Measurements from ENCODE around the gene SPG11. TPM values are rescaled to one million over a fixed set of nuclear protein-coding genes. Genes with fewer than 3 reads are reported as not detected.
A peak's percentile ranks its signal among the peaks of the same experiment; 100 is the strongest.
"Not testable (repeated sequence)": the region's sequence is repeated elsewhere in the genome, so short reads cannot be mapped to it uniquely, and the experiment has no call there.

SPG11 gene
- total RNA-seq, 5 donors from 2014 or later (not counting 1 experiment from before 2014, with no cell fraction given), result 108 to 124 (median 118) TPM

DNA sequence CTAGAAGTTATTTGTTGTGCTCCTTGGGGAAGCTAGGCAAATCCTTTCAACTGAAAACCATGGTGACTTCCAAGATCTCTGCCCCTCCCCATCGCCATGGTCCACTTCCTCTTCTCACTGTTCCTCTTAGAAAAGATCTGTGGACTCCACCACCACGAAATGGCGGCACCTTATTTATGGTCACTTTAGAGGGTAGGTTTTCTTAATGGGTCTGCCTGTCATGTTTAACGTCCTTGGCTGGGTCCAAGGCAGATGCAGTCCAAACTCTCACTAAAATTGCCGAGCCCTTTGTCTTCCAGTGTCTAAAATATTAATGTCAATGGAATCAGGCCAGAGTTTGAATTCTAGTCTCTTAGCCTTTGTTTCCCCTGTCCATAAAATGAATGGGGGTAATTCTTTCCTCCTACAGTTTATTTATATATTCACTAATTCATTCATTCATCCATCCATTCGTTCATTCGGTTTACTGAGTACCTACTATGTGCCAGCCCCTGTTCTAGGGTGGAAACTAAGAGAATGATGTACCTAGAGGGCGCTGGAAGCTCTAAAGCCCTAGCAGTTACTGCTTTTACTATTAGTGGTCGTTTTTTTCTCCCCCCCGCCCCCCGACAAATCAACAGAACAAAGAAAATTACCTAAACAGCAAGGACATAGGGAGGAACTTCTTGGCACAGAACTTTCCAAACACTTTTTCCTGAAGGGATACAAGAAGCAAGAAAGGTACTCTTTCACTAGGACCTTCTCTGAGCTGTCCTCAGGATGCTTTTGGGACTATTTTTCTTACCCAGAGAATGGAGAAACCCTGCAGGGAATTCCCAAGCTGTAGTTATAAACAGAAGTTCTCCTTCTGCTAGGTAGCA is 47.0 kb upstream of the SPG11 start:
- peaks cover 22 to 24% of the 10 kb centered on the region in 2 experiments for H3K4me1 ChIP-seq (ENCODE audit: control insufficient read depth in 1 of 2, extremely low read depth in 1 of 2, insufficient read depth in 2 of 2, low read length in 2 of 2)
- peaks cover 53% of the 10 kb centered on the region for H3K36me3 Mint-ChIP-seq
- ATAC-seq (replicated peaks in 1 of 4) (peak; percentile 7 to 14 (median 12)), DNase-seq (peak in 18 of 35 experiments; percentile 19 to 77 (median 36))
- H3K27ac Mint-ChIP-seq, result peak overlapping the region; percentile 100
- no peaks in the 10 kb centered on the region for H3K9me3 ChIP-seq
- peaks cover 38 to 73% (median 39%) of the 10 kb centered on the region in 3 donors for H3K4me1 Mint-ChIP-seq
- no peaks in the 10 kb centered on the region for H3K27me3 ChIP-seq (replicated peaks in 1 of 2; ENCODE audit: control insufficient read depth in 2 of 2, extremely low read depth in 1 of 2, insufficient read depth in 2 of 2, low read length in 1 of 2)
- no peaks in the 10 kb centered on the region for H3K9me3 Mint-ChIP-seq
- no peaks in the 10 kb centered on the region for H3K27me3 Mint-ChIP-seq
- peaks cover 3 to 43% of the 10 kb centered on the region in 2 donors for H3K36me3 ChIP-seq (ENCODE audit: control insufficient read depth in 2 of 2, extremely low read depth in 1 of 2, insufficient read depth in 1 of 2, low read length in 1 of 2)
- H3K4me3 ChIP-seq (ENCODE audit: control insufficient read depth in 1 of 2, extremely low read depth in 1 of 2, low read length in 1 of 2), result peak overlapping the region; percentile 89 to 96
- peak overlapping the region; percentile 99 for H3K27ac ChIP-seq (ENCODE audit: low read length)
- H3K4me3 Mint-ChIP-seq, result peak overlapping the region; percentile 95 to 100 (median 98)
- POLR2A ChIA-PET, result interaction anchor here (0.6 to 10.2 kb wide), 17 partner anchors 12 to 174 kb away, joined by 3 to 289 read pairs (median 7); partner anchors contain the start of genes SPG11 (in 2 of the 2), TRIM69 (in 2 of the 2) and EIF3J (in 1 of the 2)
- CTCF ChIA-PET, result interaction anchor here (0.6 to 10.2 kb wide), 19 partner anchors 10 to 76 kb away, joined by 3 to 160 read pairs (median 4); partner anchors contain the start of genes TRIM69 (in 2 of the 2) and SPG11 (in 1 of the 2)
- WGBS (ENCODE audit: insufficient coverage), result 0% methylated on average over 1 of the region's 11 CpGs

DNA sequence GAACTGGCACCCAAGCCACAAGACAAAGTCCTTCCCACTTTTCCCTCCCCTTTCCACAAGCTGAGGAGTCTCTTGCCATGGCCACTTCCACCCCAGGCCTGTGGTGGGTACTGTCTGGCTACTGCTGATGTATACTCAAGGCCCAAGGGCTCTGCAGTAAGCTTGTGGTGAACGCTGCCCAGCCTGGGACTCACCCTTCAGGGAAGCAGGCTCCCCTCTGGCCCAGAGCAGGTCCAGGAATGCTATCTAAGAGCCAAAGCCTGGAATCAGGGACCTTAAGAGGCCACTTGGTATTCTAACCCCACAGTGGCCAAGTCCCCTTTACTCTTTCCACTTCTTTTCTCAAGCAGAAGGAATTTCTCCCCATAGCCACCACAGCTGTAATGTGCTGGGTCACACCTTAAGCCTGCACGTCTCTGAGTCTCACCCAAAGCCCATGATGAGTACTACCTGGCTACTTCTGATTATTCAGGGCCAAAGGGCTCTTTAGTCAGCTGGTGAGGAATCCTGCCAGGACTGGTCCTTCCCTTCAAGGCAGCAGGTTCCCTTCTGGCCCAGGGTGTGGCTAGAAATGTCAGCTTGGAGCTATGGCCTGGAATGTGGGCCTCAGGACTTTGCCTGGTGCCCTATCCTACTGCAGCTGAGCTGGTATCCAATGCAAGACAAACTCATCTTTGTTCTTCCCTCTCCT is 43.6 kb upstream of the SPG11 start:
- no peak for DNase-seq
- Histone ChIP-seq H3K27me3 (replicated peaks in 1 of 2; ENCODE audit: control insufficient read depth in 2 of 2, extremely low read depth in 1 of 2, insufficient read depth in 2 of 2, low read length in 1 of 2) (no peaks in the 10 kb centered on the region), H3K9me3 (peaks cover 3% of the 10 kb centered on the region), H3K27ac (ENCODE audit: low read length) (no peak overlapping the region), H3K36me3 (ENCODE audit: control insufficient read depth in 2 of 2, extremely low read depth in 1 of 2, insufficient read depth in 1 of 2, low read length in 1 of 2) (peaks cover 1 to 10% of the 10 kb centered on the region in 2 donors), H3K4me3 (ENCODE audit: control insufficient read depth in 1 of 2, extremely low read depth in 1 of 2, low read length in 1 of 2) (no peak overlapping the region), H3K4me1 (ENCODE audit: control insufficient read depth in 1 of 2, extremely low read depth in 1 of 2, insufficient read depth in 2 of 2, low read length in 2 of 2) (peaks cover 6 to 14% of the 10 kb centered on the region in 2 experiments)
- CTCF ChIA-PET, result interaction anchor here (0.5 to 2.5 kb wide), 4 partner anchors 30 to 138 kb away, joined by 3 to 10 read pairs (median 6); partner anchors contain the start of gene SPG11 (in 1 of the 2)
- 100% methylated on average over 2 of the region's 2 CpGs for WGBS (ENCODE audit: insufficient coverage)
- no peaks in the 10 kb centered on the region for H3K27me3 Mint-ChIP-seq
- peaks cover 34% of the 10 kb centered on the region for H3K36me3 Mint-ChIP-seq
- POLR2A ChIA-PET, result interaction anchor here in 1 of 2 donors (0.6 kb wide), 1 partner anchor 9 kb away, joined by 3 read pairs; no protein-coding TSS in a partner anchor
- ATAC-seq (replicated peaks in 1 of 4), result no peak
- no peak overlapping the region for H3K4me3 Mint-ChIP-seq
- H3K4me1 Mint-ChIP-seq, result peaks cover 30 to 42% (median 40%) of the 10 kb centered on the region in 3 donors
- H3K27ac Mint-ChIP-seq, result peak overlapping the region in 1 of 2 donors; percentile 16
- peaks cover 0 to 19% (median under 1%) of the 10 kb centered on the region in 3 donors for H3K9me3 Mint-ChIP-seq

DNA sequence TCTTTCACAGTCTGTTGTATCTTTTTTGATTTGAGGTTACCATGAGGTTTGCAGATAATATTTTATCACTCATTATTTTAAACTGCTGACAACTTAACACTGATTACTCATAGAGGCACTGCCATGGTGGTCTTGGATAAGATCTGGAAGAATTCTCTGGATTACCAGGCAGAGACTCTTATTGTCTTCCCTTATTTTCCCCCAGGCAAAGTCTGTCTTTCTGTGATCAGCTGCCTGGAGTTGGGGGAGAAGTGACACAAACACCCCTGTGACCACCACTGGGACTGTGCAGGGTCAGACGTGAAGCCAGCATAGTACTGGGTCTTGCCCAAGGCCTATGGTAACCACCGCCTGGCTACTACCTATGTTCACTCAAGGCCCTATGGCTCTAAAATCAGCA is 42.9 kb upstream of the SPG11 start:
- Mint-ChIP-seq H3K27me3 (no peaks in the 10 kb centered on the region), H3K4me1 (peaks cover 32 to 41% (median 40%) of the 10 kb centered on the region in 3 donors), H3K4me3 (no peak overlapping the region), H3K27ac (no peak overlapping the region), H3K36me3 (peaks cover 32% of the 10 kb centered on the region), H3K9me3 (peaks cover 0 to 24% (median 5%) of the 10 kb centered on the region in 3 donors)
- ChIA-PET POLR2A (no interaction called here), CTCF (interaction anchor here in 1 of 2 donors (0.5 to 1.5 kb wide), 2 partner anchors 14 to 138 kb away, joined by 3 to 4 read pairs; no protein-coding TSS in a partner anchor)
- H3K4me3 ChIP-seq (ENCODE audit: control insufficient read depth in 1 of 2, extremely low read depth in 1 of 2, low read length in 1 of 2), result no peak overlapping the region
- peaks cover 0 to 10% of the 10 kb centered on the region in 2 donors for H3K36me3 ChIP-seq (ENCODE audit: control insufficient read depth in 2 of 2, extremely low read depth in 1 of 2, insufficient read depth in 1 of 2, low read length in 1 of 2)
- no peaks in the 10 kb centered on the region for H3K27me3 ChIP-seq (replicated peaks in 1 of 2; ENCODE audit: control insufficient read depth in 2 of 2, extremely low read depth in 1 of 2, insufficient read depth in 2 of 2, low read length in 1 of 2)
- no peak for ATAC-seq (replicated peaks in 1 of 4)
- H3K9me3 ChIP-seq, result peaks cover 3% of the 10 kb centered on the region
- 100% methylated on average over 1 of the region's 2 CpGs for WGBS (ENCODE audit: insufficient coverage)
- DNase-seq, result no peak
- no peak overlapping the region for H3K27ac ChIP-seq (ENCODE audit: low read length)
- H3K4me1 ChIP-seq (ENCODE audit: control insufficient read depth in 1 of 2, extremely low read depth in 1 of 2, insufficient read depth in 2 of 2, low read length in 2 of 2), result peaks cover 6 to 14% of the 10 kb centered on the region in 2 experiments

DNA sequence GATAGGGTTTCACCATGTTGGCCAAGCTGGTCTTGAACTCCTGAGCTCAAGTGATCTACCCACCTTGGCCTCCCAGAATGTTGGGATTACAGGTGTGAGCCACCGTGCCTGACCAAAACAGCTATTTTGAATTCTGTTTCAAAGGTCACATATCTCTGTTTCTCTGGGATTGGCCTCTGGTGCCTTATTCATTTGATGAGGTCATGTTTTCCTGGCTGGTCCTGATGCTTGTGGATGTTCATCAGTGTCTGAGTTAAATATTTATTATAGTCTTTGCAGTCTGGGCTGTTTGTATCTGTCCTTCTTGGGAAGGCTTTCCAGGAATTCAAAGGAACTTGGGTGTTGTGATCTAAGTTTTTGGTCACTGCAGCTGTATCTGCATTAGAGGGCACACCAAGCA is 42.5 kb upstream of the SPG11 start:
- H3K4me3 ChIP-seq (ENCODE audit: control insufficient read depth in 1 of 2, extremely low read depth in 1 of 2, low read length in 1 of 2), result no peak overlapping the region
- DNase-seq (no peak), ATAC-seq (replicated peaks in 1 of 4) (no peak)
- peaks cover 3% of the 10 kb centered on the region for H3K9me3 ChIP-seq
- Mint-ChIP-seq H3K27ac (no peak overlapping the region), H3K27me3 (no peaks in the 10 kb centered on the region), H3K9me3 (peaks cover under 1 to 24% (median 5%) of the 10 kb centered on the region in 3 donors), H3K4me3 (no peak overlapping the region), H3K36me3 (peaks cover 32% of the 10 kb centered on the region), H3K4me1 (peaks cover 32 to 41% (median 36%) of the 10 kb centered on the region in 3 donors)
- H3K36me3 ChIP-seq (ENCODE audit: control insufficient read depth in 2 of 2, extremely low read depth in 1 of 2, insufficient read depth in 1 of 2, low read length in 1 of 2), result peaks cover 0 to 10% of the 10 kb centered on the region in 2 donors
- peaks cover 6 to 14% of the 10 kb centered on the region in 2 experiments for H3K4me1 ChIP-seq (ENCODE audit: control insufficient read depth in 1 of 2, extremely low read depth in 1 of 2, insufficient read depth in 2 of 2, low read length in 2 of 2)
- no peak overlapping the region for H3K27ac ChIP-seq (ENCODE audit: low read length)
- no peaks in the 10 kb centered on the region for H3K27me3 ChIP-seq (replicated peaks in 1 of 2; ENCODE audit: control insufficient read depth in 2 of 2, extremely low read depth in 1 of 2, insufficient read depth in 2 of 2, low read length in 1 of 2)
- WGBS (ENCODE audit: insufficient coverage), result 100% methylated on average over 1 of the region's 1 CpG
- ChIA-PET CTCF (interaction anchor here in 1 of 2 donors (1.4 to 1.5 kb wide), 2 partner anchors 14 to 42 kb away, joined by 4 read pairs; no protein-coding TSS in a partner anchor), POLR2A (no interaction called here)

DNA sequence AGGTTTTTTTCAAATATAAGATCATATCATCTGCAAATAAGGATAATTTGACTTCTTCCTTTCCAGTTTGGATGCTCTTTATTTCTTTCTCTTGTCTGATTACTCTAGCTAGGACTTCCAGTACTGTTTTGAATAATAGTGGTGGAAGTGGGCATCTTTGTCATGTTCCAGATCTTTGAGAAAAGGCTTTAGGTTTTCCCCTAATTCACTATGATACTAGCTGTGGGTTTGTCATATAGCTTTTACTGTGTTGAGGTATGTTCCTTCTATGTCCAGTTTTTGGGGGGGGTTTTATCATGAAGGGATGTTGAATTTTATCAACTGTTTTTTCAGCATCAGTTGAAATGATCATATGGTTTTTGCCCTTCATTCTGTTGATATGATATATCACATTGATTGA is 37.2 kb upstream of the SPG11 start:
- H3K27ac Mint-ChIP-seq; H3K4me3 Mint-ChIP-seq; DNase-seq; H3K27me3 ChIP-seq (replicated peaks in 1 of 2; ENCODE audit: control insufficient read depth in 2 of 2, extremely low read depth in 1 of 2, insufficient read depth in 2 of 2, low read length in 1 of 2); H3K4me3 ChIP-seq (ENCODE audit: control insufficient read depth in 1 of 2, extremely low read depth in 1 of 2, low read length in 1 of 2); H3K27ac ChIP-seq (ENCODE audit: low read length); CTCF ChIA-PET; H3K9me3 ChIP-seq; H3K4me1 ChIP-seq (ENCODE audit: control insufficient read depth in 1 of 2, extremely low read depth in 1 of 2, insufficient read depth in 2 of 2, low read length in 2 of 2); H3K36me3 ChIP-seq (ENCODE audit: control insufficient read depth in 2 of 2, extremely low read depth in 1 of 2, insufficient read depth in 1 of 2, low read length in 1 of 2); H3K27me3 Mint-ChIP-seq; ATAC-seq (replicated peaks in 1 of 4): not testable (repeated sequence)
- Mint-ChIP-seq H3K9me3 (peaks cover 9 to 46% (median 11%) of the 10 kb centered on the region in 3 donors), H3K36me3 (peaks cover 16% of the 10 kb centered on the region), H3K4me1 (peaks cover 11 to 30% (median 18%) of the 10 kb centered on the region in 3 donors)
- POLR2A ChIA-PET, result interaction anchor here in 1 of 2 donors (0.6 kb wide), 1 partner anchor 1525 kb away, joined by 6 read pairs; no protein-coding TSS in a partner anchor

Measured in T-cell (primary cell).